ENCODE data around the gene RNASE8.

The RNASE8 gene

GRCh38 chr14:21054123-21054767 is 3.4 kb upstream of the RNASE8 start:
- no peak for DNase-seq

GRCh38 chr14:21054768-21055145 is 2.9 kb upstream of the RNASE8 start:
- DNase-seq, result no peak

DNA sequence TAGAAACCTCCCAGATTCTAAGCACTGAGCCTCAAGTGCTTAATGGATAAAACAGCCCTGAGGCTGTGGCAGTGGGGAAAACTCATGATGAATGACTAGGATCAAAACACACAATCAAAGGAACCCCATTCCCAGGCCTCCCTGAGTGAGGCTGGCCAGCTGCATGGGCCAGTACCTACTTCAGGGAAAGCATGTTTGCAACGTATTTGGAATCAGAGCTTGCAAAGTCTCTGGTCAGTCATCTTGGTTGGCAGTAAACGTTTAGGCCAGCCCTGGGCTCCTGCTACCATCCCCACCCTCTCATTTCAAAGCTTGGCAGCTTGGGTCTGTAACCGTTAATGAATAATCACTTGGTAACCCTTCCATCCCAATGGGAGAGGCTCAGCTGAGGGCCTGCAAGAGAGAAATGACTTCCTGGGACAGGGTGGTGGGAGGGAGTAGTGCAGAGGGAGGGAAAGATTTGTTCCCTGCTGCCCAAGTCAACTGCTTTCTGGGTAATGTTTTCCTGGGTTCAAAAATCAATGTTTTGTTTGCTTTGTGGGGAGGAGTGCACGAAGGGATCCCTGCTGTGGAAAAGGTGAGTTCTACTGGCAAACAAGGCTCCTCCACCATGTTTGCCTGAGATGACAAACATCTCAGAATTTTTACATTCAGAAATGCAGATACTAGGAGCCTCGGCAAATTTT is 2.0 kb upstream of the RNASE8 start:
- no peak for DNase-seq

DNA sequence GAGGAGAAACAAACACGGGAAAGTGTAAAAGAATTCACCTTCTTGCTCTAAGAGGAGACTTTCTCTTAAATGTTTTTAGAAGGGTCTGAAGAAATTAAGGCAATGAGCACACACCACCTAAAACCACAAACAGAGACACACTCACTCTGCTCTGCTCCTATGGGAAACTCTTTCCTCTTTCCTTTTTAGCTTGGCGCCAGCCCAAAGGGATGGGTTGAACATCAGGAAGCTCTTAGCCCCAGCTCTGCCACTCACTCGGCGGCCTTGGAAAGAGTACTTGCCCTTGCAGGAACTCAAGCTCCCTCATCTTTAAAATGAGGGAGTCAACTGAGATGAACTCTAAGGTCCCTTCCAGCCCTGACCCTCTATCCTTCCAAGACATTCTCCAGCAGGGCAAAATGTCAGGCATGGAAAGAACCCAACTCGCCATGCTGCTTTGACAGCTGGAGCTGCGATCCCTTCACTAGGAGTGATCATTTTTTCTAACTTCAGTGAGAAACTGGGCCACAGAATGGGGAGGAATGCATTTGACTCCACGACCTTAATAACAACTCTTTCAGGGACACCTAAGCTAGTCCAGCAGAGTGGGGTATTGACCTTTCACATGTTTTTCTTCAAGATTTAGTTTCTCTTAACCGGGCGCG is 980 bp upstream of the RNASE8 start:
- DNase-seq, result no peak

DNA sequence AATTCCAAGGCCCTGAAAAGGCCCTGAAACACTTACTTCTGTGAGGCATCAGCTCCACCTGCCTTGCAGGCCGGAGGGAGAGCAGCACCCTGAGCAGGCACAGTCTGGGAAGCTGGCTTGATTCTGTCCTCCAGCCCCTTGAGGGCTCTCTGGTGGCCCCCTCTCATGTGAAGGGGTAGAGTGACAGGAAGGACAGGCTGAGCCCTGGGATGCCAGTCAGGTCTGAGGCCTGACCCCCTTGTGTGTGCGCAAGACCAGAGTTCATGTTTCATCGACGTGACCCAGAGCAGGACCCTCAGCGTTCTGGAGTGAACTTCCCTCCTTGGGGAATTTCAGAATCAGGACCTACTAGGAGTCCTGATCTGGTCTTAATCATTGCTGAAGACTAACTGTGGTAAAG is 1.3 kb downstream of the RNASE8 start:
- DNase-seq, result no peak

DNA sequence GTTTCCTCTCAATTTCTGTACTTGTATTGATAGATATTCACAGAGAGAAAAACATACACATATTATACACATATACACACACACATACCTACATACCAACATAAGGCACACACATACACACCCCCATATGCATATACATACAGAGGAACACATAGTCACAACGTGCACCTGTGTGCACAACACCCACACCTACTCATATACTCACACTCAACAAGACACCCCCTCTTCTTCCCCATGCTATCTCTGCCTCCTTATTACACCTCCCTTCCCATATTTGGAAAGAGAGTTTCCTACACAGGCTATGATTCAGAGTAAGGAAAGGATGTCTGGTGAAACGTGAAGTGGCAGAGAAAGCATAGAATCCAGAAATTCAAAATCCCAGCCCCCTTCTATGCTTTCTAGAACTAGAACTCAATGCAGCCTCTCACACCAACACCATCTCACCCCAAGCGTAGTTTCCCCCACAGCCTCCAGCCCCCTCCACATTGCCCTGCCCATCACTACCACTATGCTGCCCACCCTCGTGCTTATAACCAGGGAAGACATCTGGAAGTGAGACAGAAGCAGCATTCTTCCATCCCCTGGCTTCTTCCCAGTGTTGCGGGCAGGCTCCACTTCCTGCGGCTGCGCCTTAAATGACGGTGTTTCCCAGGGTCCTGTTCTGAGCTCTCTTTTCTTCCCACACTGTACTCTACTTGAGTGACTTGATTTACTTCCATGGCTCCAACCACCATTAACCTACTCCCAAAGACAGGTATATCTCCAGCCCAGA is 2.4 kb downstream of the RNASE8 start:
- no peak for DNase-seq

- DNase-seq, result no peak
These were observed 3.2 kb downstream of the RNASE8 start for GRCh38 chr14:21060614-21061346.

- DNase-seq, result no peak
These were observed 3.7 kb downstream of the RNASE8 start for GRCh38 chr14:21061347-21061668.

DNA sequence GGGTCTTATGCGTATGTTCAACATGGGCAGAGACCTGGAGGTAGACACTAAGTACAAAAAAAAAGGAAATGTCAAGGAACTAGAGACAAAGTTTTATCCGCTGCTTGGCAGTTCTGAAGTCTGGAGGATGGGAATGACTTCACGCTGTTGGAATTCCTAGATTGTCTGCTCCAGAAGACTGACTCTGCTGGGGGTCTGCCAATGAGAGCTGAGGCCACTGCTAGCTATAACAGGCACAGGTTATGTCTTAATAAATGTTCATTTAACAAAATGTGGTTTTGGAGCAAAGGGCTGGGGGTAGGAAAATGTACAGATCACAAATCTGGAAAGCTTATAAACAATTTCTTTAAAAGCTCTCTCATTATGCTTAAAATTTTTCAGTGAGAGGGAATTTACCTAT is 5.9 kb downstream of the RNASE8 start:
- DNase-seq, result no peak

DNA sequence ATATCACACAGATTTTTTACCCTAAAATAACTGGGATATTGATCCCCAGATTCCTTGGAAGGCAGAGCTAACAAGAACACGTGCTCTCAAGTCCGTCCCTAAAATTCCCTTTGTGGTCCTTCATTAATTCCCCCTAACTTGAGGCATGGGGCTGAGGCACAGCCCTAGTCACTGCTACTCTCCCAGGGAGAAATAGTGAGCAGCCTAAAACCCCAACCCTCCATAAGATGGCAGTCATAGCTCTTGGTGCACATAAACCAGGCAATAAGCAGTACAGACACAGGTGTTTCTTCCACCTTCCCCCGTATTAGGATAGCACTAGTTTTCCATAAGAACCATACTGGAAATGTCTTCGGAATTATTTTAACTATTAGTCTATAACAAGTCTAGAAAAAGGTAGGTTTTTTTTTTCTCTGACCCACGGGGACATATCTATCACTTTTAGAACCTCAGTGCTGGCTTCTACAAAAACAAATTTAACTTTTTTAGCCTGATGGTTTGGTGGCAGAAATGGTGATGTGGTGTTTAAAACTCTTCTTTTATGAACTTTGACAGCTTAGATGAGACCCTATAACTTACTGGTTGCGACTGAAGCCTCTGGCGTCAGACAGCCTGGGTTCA is 9.4 kb downstream of the RNASE8 start:
- DNase-seq, result no peak

DNA sequence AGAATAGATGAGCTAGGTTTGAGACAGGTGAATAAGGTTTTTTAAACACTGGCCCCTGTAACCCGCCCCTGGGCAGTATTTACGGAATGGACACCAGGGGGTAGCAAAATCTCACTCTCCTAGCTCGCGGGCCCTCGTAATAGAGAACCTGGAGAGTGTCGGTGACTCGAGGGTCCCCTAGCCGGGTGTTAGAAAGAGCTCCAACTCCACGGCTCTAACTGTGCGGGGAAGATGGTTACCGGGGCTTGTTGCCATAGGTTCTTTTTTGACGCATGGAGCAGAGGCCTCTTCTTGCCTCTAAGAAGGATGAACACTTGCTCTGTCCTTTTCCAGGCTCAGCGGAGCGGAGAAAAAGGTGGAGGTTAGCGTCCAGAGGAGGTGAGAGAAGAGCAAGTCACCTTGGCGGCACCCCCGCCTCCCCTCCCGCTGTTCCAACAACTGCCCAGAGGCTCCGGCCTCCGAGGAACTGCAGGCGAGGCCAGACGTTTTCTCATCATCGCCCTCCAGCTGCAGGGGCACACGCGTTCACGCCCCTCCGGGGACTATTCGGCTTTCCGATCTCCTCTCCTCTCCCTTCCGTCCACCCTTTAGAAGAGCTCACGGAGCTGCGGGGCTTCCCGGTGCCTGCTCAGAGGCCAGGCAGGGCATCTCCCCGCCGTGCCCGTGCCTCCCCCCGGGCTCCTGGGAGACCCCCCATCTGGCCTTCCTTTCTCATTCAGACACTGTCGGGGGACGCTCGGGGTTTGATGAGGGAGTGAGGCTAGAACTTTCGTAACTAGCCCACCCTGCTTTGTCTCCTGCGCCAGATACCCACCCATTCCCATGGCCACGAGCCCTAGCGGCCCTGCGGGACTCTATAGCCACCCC is 11.1 kb downstream of the RNASE8 start:
- peak; percentile 77 for DNase-seq

- DNase-seq, result no peak
These were observed 11.9 kb downstream of the RNASE8 start for GRCh38 chr14:21069388-21070082.

DNA sequence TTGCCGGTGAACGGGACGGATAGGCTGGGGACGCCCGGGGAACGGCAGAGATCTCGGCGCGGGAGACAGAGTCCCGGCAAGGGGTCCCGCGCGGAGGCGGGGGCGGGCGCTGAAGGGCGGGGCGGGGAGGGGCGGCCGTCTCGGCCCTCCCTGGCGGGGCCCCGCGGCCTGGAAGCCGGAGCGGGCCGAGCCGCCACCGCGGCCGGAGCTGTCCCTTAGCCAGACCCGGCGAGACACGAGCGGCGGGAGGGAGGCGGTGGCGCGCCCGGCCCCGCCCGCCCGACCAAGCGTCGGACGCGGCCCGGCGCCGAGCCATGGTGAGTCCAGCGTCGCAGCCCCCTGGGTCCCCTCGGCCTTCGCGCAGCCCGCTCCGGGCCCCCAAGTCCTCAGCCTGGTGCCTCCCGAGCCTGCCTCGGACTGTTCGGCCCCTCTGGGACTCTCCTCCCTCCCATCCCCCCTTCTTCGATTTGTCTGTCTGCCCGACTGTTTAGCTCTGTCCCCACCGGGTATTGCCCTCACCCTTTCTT is 12.5 kb downstream of the RNASE8 start, which contains the start of gene ARHGEF40:
Gene ARHGEF40 (plus strand): TSS at position 222 of the 527 bp plus-strand sequence. CDS start 93 bp downstream, at position 315.
- DNase-seq, result peak; percentile 61

- DNase-seq, result peak; percentile 34
These were observed 13.1 kb downstream of the RNASE8 start for GRCh38 chr14:21070610-21071224.

DNA sequence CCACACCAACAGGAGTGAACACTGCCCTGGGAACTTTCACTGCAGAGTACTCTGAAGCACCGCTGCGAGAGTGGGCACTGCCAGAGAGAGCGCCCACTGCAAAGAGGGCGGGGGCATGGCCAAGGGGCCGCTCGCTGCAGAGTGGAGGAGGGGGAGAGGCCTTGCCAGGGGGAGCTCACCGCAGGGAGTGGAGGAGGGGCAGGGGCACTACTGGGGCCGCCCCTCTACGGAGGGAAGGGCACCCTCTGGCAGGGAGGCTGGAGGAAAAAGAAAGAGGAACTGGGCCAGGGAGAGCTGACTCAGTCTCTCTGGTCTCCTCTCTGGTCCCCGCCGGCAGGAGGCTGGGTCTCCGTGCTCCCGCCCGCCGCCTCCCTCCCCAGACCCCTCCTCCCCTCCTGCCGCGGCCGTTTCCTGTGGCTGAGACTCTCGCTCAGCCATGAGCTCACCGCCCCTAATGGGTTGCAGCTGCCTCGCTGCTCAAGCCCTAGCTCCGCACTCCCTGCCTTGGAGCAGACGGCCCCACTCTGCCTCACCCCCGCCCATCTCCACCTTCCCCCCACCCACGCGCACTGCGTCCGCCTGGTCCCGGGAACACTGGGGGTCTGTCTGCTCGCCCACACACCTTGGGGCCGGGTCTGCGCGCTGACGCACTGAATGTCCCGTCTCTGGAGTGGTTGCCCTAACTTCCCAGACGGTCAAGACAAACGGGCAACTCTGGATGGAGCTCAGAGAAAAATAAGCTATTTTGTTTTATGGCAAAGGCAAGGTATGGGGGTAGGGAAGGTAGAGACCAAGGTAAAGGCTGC is 13.8 kb downstream of the RNASE8 start:
- peak; percentile 93 for DNase-seq

DNA sequence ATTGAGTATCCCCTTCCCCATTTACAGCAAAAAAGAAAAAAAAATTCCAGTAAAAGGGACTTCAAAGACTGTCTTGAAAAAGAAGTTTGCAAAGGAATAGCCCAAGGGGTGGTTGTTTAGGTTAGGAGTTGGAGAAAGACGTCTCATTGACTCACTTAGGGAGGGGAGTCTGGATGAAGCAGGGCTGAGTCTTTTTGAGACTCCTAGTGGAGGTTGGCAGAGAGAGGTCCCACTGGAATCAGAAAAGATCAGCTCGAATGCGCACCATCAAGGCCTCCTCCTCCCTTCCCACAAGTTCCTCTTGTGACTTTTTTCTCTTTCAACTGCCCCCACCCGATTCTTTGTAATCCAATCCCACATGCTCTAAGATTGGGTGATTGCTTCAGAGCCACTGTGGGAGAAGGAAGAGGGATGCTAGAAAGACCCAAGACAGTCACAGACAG is 14.4 kb downstream of the RNASE8 start:
- DNase-seq, result peak; percentile 84

DNA sequence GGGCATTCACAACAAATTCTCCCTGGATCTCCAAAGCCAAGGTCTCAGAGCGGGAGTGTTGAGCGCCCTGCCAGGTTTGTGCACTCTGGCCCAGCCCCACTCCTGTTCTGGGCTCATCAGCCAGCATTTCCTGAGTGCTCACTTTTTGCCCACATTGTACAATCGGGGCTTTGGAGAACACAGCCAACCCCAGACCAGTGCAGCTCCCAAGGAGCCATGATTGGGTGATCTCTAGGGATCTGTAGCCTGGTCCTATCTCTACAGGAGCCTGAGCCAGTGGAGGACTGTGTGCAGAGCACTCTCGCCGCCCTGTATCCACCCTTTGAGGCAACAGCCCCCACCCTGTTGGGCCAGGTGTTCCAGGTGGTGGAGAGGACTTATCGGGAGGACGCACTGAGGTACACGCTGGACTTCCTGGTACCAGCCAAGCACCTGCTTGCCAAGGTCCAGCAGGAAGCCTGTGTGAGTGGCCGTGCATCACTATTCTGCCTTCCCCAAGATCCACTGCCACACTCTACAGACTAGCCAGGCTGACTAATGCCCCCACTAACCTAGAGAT is 15.2 kb downstream of the RNASE8 start:
- DNase-seq, result no peak

GRCh38 chr14:21073921-21074320 is 16.3 kb downstream of the RNASE8 start:
- DNase-seq, result no peak
